H9 (cell line): ENCODE data around the gene RYR3. TPM values are rescaled to one million over a fixed set of nuclear protein-coding genes. Genes with fewer than 3 reads are reported as not detected.

Experiments used
- DNase-seq: peaks from one replicate; pipeline ENCODE4 v3.0.0-alpha.2; 2017
- H2AFZ ChIP-seq: one replicate; pipeline ENCODE4 v1.6.1; 2013; ENCODE audit warnings: mild to moderate bottlenecking, low read length, control low read depth, moderate library complexity
- H2AK5ac ChIP-seq: 2 replicates; pipeline ENCODE4 v1.6.1; 2013; ENCODE audit warnings: low read length, control low read depth, mixed read lengths; ENCODE audit not compliant: insufficient read length
- H2BK120ac ChIP-seq: one replicate; pipeline ENCODE4 v1.6.1; 2013; ENCODE audit warnings: low read depth, mild to moderate bottlenecking, low read length, control low read depth, inconsistent platforms; ENCODE audit not compliant: poor library complexity, severe bottlenecking
- H2BK12ac ChIP-seq: 2 replicates; pipeline ENCODE4 v1.6.1; 2013; ENCODE audit warnings: low read length, control low read depth, mixed read lengths, low read depth; ENCODE audit not compliant: insufficient read length
- H2BK15ac ChIP-seq: 2 replicates; pipeline ENCODE4 v1.6.1; 2013; ENCODE audit warnings: low read depth, low read length, control low read depth
- H2BK20ac ChIP-seq: one replicate; pipeline ENCODE4 v1.6.1; 2013; ENCODE audit warnings: low read depth, mild to moderate bottlenecking, low read length, control low read depth, inconsistent platforms; ENCODE audit not compliant: poor library complexity, severe bottlenecking
- H2BK5ac ChIP-seq: 2 replicates; pipeline ENCODE4 v1.6.1; 2013; ENCODE audit warnings: low read length, control low read depth, mixed read lengths; ENCODE audit not compliant: insufficient read length
- H3K14ac ChIP-seq: 2 replicates; pipeline ENCODE4 v1.6.1; 2013; ENCODE audit warnings: low read length, control low read depth; ENCODE audit not compliant: insufficient read depth
- H3K18ac ChIP-seq: 2 replicates; pipeline ENCODE4 v1.6.1; 2013; ENCODE audit warnings: low read depth, mild to moderate bottlenecking, mixed read lengths, low read length, control low read depth; ENCODE audit not compliant: insufficient read length
- H3K23ac ChIP-seq: 2 replicates; pipeline ENCODE4 v1.6.1; 2013; ENCODE audit warnings: low read length, control low read depth, mixed read lengths, low read depth; ENCODE audit not compliant: insufficient read length
- H3K23me2 ChIP-seq: 2 replicates; pipeline ENCODE4 v1.6.1; 2013; ENCODE audit warnings: low read depth, mild to moderate bottlenecking, mixed read lengths, low read length, control low read depth; ENCODE audit not compliant: insufficient read length, poor library complexity, severe bottlenecking
- H3K27ac ChIP-seq: 2 replicates; pipeline ENCODE4 v1.5.1; 2013; ENCODE audit warnings: low read length, control low read depth, mixed read lengths, low read depth; ENCODE audit not compliant: insufficient read length
- H3K27me3 ChIP-seq: 2 replicates; pipeline ENCODE4 v1.6.1; 2013; ENCODE audit warnings: low read length, control low read depth, inconsistent platforms; ENCODE audit not compliant: insufficient read depth
- H3K4ac ChIP-seq: 2 replicates; pipeline ENCODE4 v1.6.1; 2013; ENCODE audit warnings: low read depth, mild to moderate bottlenecking, control low read depth, inconsistent platforms, low read length, moderate library complexity
- H3K4me1 ChIP-seq: 2 replicates; pipeline ENCODE4 v1.6.1; 2013; ENCODE audit warnings: low read length, control low read depth, inconsistent platforms; ENCODE audit not compliant: insufficient read depth
- H3K4me2 ChIP-seq: 2 replicates; pipeline ENCODE4 v1.6.1; 2013; ENCODE audit warnings: low read length, control low read depth, mixed read lengths; ENCODE audit not compliant: insufficient read length, insufficient read depth
- H3K56ac ChIP-seq: 2 replicates; pipeline ENCODE4 v1.6.1; 2013; ENCODE audit warnings: low read depth, mild to moderate bottlenecking, mixed read lengths, low read length, control low read depth; ENCODE audit not compliant: insufficient read length
- H3K79me1 ChIP-seq: 2 replicates; pipeline ENCODE4 v1.6.1; 2013; ENCODE audit warnings: low read depth, mild to moderate bottlenecking, moderate library complexity, low read length, control low read depth, inconsistent platforms; ENCODE audit not compliant: insufficient read depth, poor library complexity, severe bottlenecking
- H3K79me2 ChIP-seq: 2 replicates; pipeline ENCODE4 v1.6.1; 2013; ENCODE audit warnings: low read length, control low read depth, inconsistent platforms; ENCODE audit not compliant: insufficient read depth
- H3K9ac ChIP-seq: 2 replicates; pipeline ENCODE4 v1.6.1; 2013; ENCODE audit warnings: low read length, control low read depth, mixed read lengths; ENCODE audit not compliant: insufficient read length; ENCODE audit errors: extremely low read depth
- H3K9me3 ChIP-seq: one replicate; pipeline ENCODE4 v1.6.1; 2013; ENCODE audit warnings: low read depth, low read length, inconsistent platforms; ENCODE audit not compliant: control insufficient read depth
- H3T11ph ChIP-seq: one replicate; pipeline ENCODE4 v1.6.1; 2013; ENCODE audit warnings: mild to moderate bottlenecking, low read length, control low read depth, inconsistent platforms
- H4K20me1 ChIP-seq: one replicate; pipeline ENCODE4 v1.6.1; 2013; ENCODE audit not compliant: control insufficient read depth, insufficient read length, insufficient read depth
- H4K5ac ChIP-seq: 2 replicates; pipeline ENCODE4 v1.6.1; 2013; ENCODE audit warnings: low read depth, mild to moderate bottlenecking, mixed read lengths, low read length, control low read depth; ENCODE audit not compliant: insufficient read length
- H4K8ac ChIP-seq: replicated peaks from 2 replicates; pipeline ENCODE4 v1.6.1; 2013; ENCODE audit warnings: low read length, control low read depth, mixed read lengths, low read depth; ENCODE audit not compliant: insufficient read length
- H4K91ac ChIP-seq: 2 replicates; pipeline ENCODE4 v1.6.1; 2013; ENCODE audit warnings: low read depth, mild to moderate bottlenecking, moderate library complexity, mixed read lengths, low read length, control low read depth; ENCODE audit not compliant: insufficient read length
- H3K27ac Mint-ChIP-seq, 3 experiments: 2 replicates in 2 of 3; 3 replicates in 1 of 3; pipeline ENCODE4 v1.8.0; 2020 to 2021; ENCODE audit warnings: mixed read lengths in 3 of 3, mild to moderate bottlenecking in 1 of 3, moderate library complexity in 1 of 3
- H3K27me3 Mint-ChIP-seq: 2 replicates; pipeline ENCODE4 v1.8.0; 2021; ENCODE audit warnings: low read depth, mild to moderate bottlenecking, moderate library complexity, mixed read lengths
- H3K36me3 Mint-ChIP-seq, 3 experiments: 2 replicates in 2 of 3; 3 replicates in 1 of 3; pipeline ENCODE4 v1.8.0; 2020 to 2021; ENCODE audit warnings: low read depth in 3 of 3, mixed read lengths in 3 of 3; ENCODE audit not compliant: insufficient read depth in 1 of 3
- H3K4me1 Mint-ChIP-seq, 2 experiments: 2 replicates each; pipeline ENCODE4 v1.8.0; 2020; ENCODE audit warnings: mixed read lengths in 2 of 2
- H3K4me3 Mint-ChIP-seq, 2 experiments: 2 replicates in 1 of 2; 3 replicates in 1 of 2; pipeline ENCODE4 v1.8.0; 2020 to 2021; ENCODE audit warnings: mild to moderate bottlenecking in 2 of 2, mixed read lengths in 2 of 2, moderate library complexity in 1 of 2
- H3K9me3 Mint-ChIP-seq, 2 experiments: 2 replicates in 1 of 2; 3 replicates in 1 of 2; pipeline ENCODE4 v1.8.0; 2020; ENCODE audit warnings: mild to moderate bottlenecking in 2 of 2, mixed read lengths in 2 of 2, moderate library complexity in 1 of 2
- WGBS: extraction: QIAGEN DNeasy Blood & Tissue Kit; methylation state at CpG from one replicate; pipeline ENCODE4 v1.1.7; 2013; ENCODE audit warnings: missing lambda C conversion rate, low lambda C conversion rate, mixed read lengths; ENCODE audit not compliant: insufficient read length; ENCODE audit errors: extremely low coverage; 5-methylcytosine and 5-hydroxymethylcytosine counted together
- total RNA-seq: library from RNA; stranded (reverse); gene quantifications from 2 replicates; pipeline ENCODE4 v1.2.1, GENCODE V29; 2021
- TF ChIP-seq, protein P1 (sequence below): fragments of 200-600 bp; sonication (generic); conservative IDR thresholded peaks from 3 replicates; pipeline ENCODE4 v1.8.0; 2021; ENCODE audit warnings: antibody characterized with exemption, mild to moderate bottlenecking

The RYR3 gene
- total RNA-seq, 1 experiment from 2014 or later = 0.85 TPM

DNA sequence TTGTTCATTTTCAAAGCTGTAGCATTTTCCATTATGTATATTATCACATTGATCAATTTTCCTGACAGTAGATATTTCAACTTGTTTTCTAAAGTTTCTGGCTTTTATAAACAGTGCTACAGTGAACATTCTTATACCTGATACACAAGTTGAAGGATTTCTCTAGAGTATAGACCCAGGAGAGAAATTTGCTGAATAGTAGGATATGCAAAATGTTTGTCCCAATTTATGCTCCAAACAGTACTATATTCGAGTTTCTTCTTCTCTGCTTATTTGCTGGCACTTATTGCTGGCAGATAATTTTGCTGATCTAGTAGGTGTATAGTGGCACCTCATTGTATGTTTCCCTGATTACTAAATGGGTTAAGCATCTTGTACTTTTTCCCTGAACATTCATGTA is 540.3 kb downstream of the RYR3 start:
- no peak overlapping the region for H3T11ph ChIP-seq
- no peak overlapping the region for H4K91ac ChIP-seq
- no peaks in the 10 kb centered on the region for H3K79me2 ChIP-seq
- H3K27me3 Mint-ChIP-seq = no peaks in the 10 kb centered on the region
- H2BK12ac ChIP-seq = no peak overlapping the region
- H3K27ac Mint-ChIP-seq = no peak overlapping the region
- no peak overlapping the region for H4K8ac ChIP-seq
- no peak overlapping the region for H2BK20ac ChIP-seq
- no peaks in the 10 kb centered on the region for H3K9me3 ChIP-seq
- no peak overlapping the region for H3K27ac ChIP-seq
- no peak overlapping the region for H2AK5ac ChIP-seq
- H3K4ac ChIP-seq = no peak overlapping the region
- H2BK120ac ChIP-seq = no peak overlapping the region
- H4K20me1 ChIP-seq = no peaks in the 10 kb centered on the region
- no peak overlapping the region for H3K4me3 Mint-ChIP-seq
- peaks cover 22 to 31% of the 10 kb centered on the region in 2 experiments for H3K4me1 Mint-ChIP-seq
- H4K5ac ChIP-seq = no peak overlapping the region
- no peaks in the 10 kb centered on the region for H3K36me3 Mint-ChIP-seq
- H3K23ac ChIP-seq = no peak overlapping the region
- H3K14ac ChIP-seq = no peak overlapping the region
- no CpG with 5 or more reads among the region's 1 CpG for WGBS
- no peak overlapping the region for H2BK15ac ChIP-seq
- no peak overlapping the region for H3K56ac ChIP-seq
- H3K9me3 Mint-ChIP-seq = no peaks in the 10 kb centered on the region
- H3K79me1 ChIP-seq = no peaks in the 10 kb centered on the region
- peaks cover 2% of the 10 kb centered on the region for H3K4me1 ChIP-seq
- DNase-seq = no peak
- TF ChIP-seq, protein P1, sequence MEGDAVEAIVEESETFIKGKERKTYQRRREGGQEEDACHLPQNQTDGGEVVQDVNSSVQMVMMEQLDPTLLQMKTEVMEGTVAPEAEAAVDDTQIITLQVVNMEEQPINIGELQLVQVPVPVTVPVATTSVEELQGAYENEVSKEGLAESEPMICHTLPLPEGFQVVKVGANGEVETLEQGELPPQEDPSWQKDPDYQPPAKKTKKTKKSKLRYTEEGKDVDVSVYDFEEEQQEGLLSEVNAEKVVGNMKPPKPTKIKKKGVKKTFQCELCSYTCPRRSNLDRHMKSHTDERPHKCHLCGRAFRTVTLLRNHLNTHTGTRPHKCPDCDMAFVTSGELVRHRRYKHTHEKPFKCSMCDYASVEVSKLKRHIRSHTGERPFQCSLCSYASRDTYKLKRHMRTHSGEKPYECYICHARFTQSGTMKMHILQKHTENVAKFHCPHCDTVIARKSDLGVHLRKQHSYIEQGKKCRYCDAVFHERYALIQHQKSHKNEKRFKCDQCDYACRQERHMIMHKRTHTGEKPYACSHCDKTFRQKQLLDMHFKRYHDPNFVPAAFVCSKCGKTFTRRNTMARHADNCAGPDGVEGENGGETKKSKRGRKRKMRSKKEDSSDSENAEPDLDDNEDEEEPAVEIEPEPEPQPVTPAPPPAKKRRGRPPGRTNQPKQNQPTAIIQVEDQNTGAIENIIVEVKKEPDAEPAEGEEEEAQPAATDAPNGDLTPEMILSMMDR = no peak
- no peaks in the 10 kb centered on the region for H3K27me3 ChIP-seq
- no peak overlapping the region for H2BK5ac ChIP-seq
- H3K23me2 ChIP-seq = no peaks in the 10 kb centered on the region
- no peak overlapping the region for H3K4me2 ChIP-seq
- H3K9ac ChIP-seq = no peak overlapping the region
- H2AFZ ChIP-seq = no peak overlapping the region
- no peak overlapping the region for H3K18ac ChIP-seq
